Endothelial cell (in vitro differentiated cells): ENCODE results near the gene SENP8. TPM values are rescaled to one million over a fixed set of nuclear protein-coding genes. Genes with fewer than 3 reads are reported as not detected.

ENCODE experiments used
- total RNA-seq: library from RNA; stranded (reverse); fragmentation: NEBNext Ultra II Directional; extraction: Animal tissue kit (Norgen Biotek cat#: 25700); gene quantifications from one replicate; pipeline ENCODE4 v1.2.1, GENCODE V29; 2021; ENCODE audit not compliant: unreplicated experiment

The SENP8 gene
- total RNA-seq, 1 donor from 2014 or later = 4.1 TPM

Other genes starting within 250 kb of the SENP8 start
- gene MYO9A, start 253 bp upstream of the SENP8 start, total RNA-seq = 39.2 TPM
- 0.31 TPM for gene GRAMD2A, start 79.4 kb downstream of the SENP8 start, total RNA-seq
- gene PKM, start 112.8 kb downstream of the SENP8 start, total RNA-seq = 604 TPM
- 77.4 TPM for gene PARP6, start 154.2 kb downstream of the SENP8 start, total RNA-seq
- 0.21 TPM for gene CELF6, start 201.8 kb downstream of the SENP8 start, total RNA-seq